COLO829 (cell line): ENCODE measurements around the gene RAB8A.
A peak's percentile ranks its signal among the peaks of the same experiment; 100 is the strongest.
"Not testable (repeated sequence)": the region's sequence is repeated elsewhere in the genome, so short reads cannot be mapped to it uniquely, and the experiment has no call there.

ENCODE experiments used
- DNase-seq: peaks from one replicate; pipeline ENCODE4 v3.0.0; 2012; ENCODE audit warnings: low spot score

RAB8A gene

GRCh38 chr19:16078759-16079707 is 32.7 kb upstream of the RAB8A start:
- peak; percentile 81 for DNase-seq

GRCh38 chr19:16084067-16084685 is 27.5 kb upstream of the RAB8A start:
- DNase-seq = no peak

- DNase-seq = no peak
Measured at GRCh38 chr19:16085115-16085514, 26.6 kb upstream of the RAB8A start.

GRCh38 chr19:16087404-16087803 is 24.3 kb upstream of the RAB8A start:
- not testable (repeated sequence) for DNase-seq

- DNase-seq = no peak
Measured at GRCh38 chr19:16087940-16088339, 23.7 kb upstream of the RAB8A start.

GRCh38 chr19:16088351-16089009 is 23.2 kb upstream of the RAB8A start:
- no peak for DNase-seq

GRCh38 chr19:16089010-16089846 is 22.5 kb upstream of the RAB8A start:
- no peak for DNase-seq

GRCh38 chr19:16091546-16092475 is 19.9 kb upstream of the RAB8A start:
- no peak for DNase-seq

GRCh38 chr19:16094360-16095070 is 17.2 kb upstream of the RAB8A start:
- DNase-seq = no peak

GRCh38 chr19:16095071-16095571 is 16.6 kb upstream of the RAB8A start:
- no peak for DNase-seq

- DNase-seq = no peak
Measured at GRCh38 chr19:16096280-16096855, 15.3 kb upstream of the RAB8A start.

- DNase-seq = no peak
Measured at GRCh38 chr19:16098416-16098768, 13.3 kb upstream of the RAB8A start.

- no peak for DNase-seq
Measured at GRCh38 chr19:16098821-16099220, 12.9 kb upstream of the RAB8A start.

GRCh38 chr19:16099314-16099965 is 12.2 kb upstream of the RAB8A start:
- DNase-seq = not testable (repeated sequence)

- DNase-seq = no peak
Measured at GRCh38 chr19:16100524-16100923, 11.2 kb upstream of the RAB8A start.

GRCh38 chr19:16104722-16105121 is 7.0 kb upstream of the RAB8A start:
- DNase-seq = no peak

GRCh38 chr19:16106121-16106520 is 5.6 kb upstream of the RAB8A start:
- peak; percentile 42 for DNase-seq

GRCh38 chr19:16111909-16112752 is 442 bp downstream of the RAB8A start:
- no peak for DNase-seq
